Measurements from ENCODE around the gene SLC12A6.

DNA sequence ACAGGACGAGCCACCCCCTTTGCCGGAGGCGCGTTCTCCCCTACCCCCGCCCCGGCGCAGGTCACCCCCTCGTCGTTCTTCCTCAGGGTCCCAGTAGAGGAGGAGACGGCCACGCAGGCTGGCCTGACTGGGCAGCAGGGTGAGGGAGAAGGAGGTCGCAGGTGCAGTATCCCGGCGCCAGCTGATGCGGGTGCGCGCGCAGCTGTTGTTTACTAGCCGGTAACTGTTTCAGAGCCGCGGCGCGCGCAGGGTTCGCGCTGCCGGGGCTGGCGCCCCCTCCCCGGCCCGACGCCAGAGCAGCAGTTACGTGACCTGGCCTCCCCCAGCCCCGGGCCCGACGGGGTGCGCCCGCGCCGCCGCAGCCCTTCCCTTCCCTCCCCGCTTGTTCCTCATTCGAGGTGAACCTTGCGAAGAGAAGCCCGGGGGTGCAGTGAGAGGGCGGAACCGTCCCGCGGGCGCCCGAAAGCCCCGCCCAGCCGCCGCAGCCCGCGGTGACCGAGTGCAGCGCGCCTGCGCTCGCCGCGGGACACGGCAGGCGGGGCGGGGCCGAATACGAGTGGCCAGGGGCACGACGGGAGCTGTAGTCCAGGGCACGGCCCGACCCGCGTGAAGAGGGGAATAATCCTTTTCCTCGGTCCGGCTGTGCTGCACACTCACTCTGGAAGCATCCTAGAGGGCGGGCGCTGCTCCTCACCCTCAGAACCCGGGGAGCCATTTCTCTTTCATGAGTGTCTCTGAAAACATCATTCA is at the start of gene SLC12A6:
- TF ChIP-seq ZNF830 (tag by site-specific recombination; IDR thresholded peaks at IDR 0.05; ENCODE audit: low read depth) (no peak), ZBTB20 (tag by site-specific recombination; IDR thresholded peaks at IDR 0.05) (peak; percentile 50; the same call in 1 of the 2 replicates), RBAK (tag by site-specific recombination; IDR thresholded peaks at IDR 0.05) (no peak), ZNF416 (tag by site-specific recombination; IDR thresholded peaks at IDR 0.05) (no peak)
- TF ChIP-seq, protein P1, sequence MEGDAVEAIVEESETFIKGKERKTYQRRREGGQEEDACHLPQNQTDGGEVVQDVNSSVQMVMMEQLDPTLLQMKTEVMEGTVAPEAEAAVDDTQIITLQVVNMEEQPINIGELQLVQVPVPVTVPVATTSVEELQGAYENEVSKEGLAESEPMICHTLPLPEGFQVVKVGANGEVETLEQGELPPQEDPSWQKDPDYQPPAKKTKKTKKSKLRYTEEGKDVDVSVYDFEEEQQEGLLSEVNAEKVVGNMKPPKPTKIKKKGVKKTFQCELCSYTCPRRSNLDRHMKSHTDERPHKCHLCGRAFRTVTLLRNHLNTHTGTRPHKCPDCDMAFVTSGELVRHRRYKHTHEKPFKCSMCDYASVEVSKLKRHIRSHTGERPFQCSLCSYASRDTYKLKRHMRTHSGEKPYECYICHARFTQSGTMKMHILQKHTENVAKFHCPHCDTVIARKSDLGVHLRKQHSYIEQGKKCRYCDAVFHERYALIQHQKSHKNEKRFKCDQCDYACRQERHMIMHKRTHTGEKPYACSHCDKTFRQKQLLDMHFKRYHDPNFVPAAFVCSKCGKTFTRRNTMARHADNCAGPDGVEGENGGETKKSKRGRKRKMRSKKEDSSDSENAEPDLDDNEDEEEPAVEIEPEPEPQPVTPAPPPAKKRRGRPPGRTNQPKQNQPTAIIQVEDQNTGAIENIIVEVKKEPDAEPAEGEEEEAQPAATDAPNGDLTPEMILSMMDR (tag by site-specific recombination; IDR thresholded peaks at IDR 0.05): no peak
